ENCODE results near the gene ITGB7.
A peak's percentile ranks its signal among the peaks of the same experiment; 100 is the strongest.
"Not testable (repeated sequence)": the region's sequence is repeated elsewhere in the genome, so short reads cannot be mapped to it uniquely, and the experiment has no call there.

ITGB7 gene

GRCh38 chr12:53196486-53196885 is 10.6 kb downstream of the ITGB7 start:
- DNase-seq = peak; percentile 57

- peak; percentile 52 for DNase-seq
Measured at GRCh38 chr12:53195516-53196420, 11.3 kb downstream of the ITGB7 start.

DNA sequence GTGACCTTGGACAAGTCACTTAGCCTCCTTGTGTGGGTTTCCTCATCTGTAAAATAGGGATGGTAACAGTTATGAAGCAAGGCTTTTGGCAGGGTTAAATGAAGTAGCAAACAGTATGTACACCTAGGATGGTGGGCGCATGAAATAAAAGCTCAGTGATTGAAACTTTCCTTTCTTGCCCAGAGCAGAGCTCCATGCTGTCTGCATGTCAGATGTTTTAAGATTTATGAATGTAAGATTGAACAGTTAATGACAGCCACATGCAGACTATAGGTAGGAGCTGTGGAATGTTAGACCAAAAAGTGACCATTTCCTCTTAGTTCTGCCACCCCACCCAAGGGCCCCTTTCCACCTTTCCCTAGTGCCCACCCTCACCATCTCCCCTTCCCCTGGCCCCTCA is 12.1 kb downstream of the ITGB7 start:
- DNase-seq = no peak

- peak; percentile 54 for DNase-seq
Measured at GRCh38 chr12:53193985-53194716, 12.9 kb downstream of the ITGB7 start.

DNA sequence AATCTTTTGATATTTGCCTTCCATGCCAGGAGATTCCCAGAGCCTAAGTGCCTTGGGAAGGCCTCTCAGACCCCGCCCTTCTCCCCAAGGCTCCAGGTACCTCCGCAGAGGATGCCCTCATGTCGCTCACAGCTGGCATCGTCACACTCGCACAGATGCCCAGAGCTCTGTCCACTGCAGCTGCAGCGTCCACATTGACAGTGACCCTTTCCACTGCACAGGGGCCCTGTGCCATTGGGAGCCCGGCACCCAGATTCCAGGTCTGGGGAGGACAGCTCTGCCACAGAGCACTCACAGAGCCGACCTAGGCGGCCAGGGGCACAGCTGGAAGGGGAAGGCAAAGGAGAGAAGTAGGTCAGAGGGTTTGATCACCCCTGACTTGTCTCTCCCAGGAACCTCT is 14.0 kb downstream of the ITGB7 start:
- DNase-seq = peak; percentile 49

DNA sequence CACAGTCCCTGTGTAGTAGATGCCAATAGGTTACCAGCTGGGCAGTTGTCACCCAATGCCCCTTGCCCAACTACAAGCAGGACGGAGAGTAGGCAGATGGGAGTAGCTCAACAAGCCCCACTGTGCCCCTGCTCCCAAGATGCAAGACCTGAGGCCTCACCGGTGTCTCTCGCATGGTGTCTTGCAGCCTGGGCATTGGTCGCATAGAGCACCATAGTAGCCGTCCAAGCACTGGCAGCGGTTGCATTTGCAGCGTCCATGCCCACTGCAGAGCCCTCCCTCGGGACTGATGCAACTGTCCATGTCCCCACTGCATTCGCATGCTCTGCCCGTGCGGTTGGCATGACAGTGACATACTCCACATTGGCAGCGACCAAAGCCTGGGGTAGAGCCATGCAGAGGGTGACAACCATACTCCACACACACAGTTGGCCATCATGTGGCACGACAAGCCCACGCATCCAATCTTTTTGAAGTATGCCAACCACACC is 14.5 kb downstream of the ITGB7 start:
- DNase-seq = peak; percentile 62

GRCh38 chr12:53191885-53192530 is 15.0 kb downstream of the ITGB7 start:
- DNase-seq = peak; percentile 62

DNA sequence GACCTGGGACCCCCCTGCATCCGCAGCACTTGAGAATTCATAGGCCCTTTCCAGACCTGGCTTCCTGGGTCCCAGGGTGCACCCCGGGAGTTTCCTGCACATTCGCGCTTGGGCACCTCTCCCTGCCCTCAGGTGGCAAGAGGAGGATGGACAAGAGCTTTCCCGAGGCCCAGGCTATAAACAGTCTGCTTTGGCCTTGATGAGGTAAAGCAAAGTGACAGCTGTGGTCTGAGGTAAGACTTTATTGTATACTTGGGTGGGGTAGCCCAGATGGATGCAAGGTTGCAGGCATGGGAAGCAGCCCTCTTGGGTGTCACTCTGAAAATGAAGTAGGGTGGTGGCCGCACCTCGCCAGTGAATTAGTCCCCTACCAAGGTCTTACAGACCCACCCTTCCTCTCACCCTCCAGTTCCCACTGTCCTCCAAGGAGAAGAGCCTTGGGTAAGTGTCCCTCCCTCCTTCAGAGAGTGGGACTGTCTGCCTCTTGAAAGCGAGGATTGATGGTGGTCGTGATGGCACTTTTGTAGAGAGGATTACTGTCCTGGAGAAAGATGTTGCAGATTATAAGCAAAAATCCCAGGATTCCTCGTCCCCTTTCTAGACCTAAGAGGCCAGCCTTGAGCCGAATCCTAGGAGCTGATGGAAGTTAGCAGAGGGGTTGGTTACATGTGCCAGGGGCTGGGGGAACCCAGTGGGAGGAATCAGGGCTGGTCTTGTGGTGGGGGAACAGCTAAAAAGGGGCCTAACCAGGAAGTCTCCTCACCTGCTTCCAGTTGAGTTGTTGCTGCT is 15.8 kb downstream of the ITGB7 start:
- no peak for DNase-seq

DNA sequence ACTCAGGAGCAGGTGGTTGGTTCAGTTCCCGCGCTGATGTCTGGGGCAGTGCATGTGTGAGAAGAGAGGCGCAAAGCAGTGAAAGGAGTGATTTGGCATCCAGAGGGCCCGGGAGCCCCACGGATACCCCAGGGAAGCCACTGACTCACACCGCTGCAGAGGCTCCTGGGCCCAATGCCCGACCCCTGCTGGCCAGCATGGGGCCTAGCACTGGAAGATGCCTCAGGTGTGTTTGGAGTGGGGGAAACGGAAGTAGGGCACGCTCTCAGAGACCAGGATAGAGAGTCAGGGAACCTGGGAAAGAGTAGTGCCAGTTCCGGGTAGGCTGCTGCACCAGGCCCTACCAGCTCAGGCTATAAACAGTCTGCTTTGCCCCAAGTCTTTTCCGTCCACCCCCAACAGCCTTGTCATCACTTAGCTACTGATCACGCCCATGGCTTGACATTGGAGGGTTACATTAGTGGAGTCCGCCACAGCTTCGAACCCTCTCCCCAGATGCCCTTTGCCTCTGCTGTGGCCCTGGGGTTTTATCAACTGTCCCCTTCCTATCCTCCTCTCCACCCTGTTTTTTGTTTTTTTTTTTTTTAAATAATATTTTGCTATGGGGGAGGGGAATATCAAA is 16.8 kb downstream of the ITGB7 start:
- DNase-seq = peak; percentile 81

DNA sequence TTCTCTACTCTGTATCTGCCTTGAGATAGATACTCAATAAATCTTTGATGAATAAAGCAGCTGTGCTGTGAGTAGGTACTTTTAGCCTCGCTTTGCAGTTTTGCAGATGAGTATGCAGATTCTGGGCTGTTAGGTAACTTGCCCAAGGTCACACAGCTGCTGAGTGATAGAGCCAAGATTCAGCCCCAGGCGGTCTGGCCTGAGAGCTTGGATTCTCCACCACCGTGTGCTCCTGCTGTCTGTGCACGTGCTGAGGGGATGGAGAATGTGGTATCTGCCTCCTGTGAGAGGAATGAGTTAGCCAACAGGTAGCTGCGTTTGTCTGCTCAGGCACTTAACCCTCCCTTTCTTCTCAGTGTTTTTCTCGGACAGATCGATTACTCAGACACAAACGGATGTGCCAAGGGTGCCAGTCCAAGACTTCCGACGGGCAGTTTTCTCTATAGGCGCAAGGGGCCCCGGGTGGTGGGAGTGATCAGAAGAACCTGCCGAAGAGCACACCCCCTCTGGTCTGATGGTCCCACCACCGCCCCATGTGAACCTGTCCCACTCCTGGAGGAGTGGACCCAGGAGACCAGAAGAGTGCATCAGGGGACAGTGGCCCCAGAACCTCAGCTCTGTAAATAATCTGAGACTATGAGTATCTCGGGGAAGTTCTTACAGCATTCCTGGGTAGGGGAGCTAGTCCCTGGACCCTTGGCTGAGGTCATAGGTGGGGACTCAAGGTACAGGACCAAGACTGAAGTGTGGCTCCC is 19.7 kb downstream of the ITGB7 start:
- DNase-seq = no peak

DNA sequence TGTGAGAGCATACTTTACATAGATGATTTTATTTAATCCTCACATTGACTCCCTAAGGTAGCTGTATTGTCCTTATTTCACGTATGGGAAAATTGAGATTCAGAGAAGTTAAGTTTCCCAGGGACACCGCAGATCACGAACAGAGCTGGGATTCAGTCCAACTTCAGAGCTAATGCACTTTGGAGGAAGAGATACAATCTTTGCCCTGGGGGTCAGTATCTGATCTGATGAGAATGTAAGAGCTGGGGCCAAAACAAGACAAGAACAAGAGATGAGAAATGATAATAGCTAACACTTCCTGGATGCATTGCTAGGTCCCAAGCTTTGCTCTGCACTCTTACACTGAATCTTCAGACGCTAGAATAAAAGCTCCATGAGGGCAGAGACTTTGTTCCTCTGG is 20.3 kb downstream of the ITGB7 start:
- no peak for DNase-seq

DNA sequence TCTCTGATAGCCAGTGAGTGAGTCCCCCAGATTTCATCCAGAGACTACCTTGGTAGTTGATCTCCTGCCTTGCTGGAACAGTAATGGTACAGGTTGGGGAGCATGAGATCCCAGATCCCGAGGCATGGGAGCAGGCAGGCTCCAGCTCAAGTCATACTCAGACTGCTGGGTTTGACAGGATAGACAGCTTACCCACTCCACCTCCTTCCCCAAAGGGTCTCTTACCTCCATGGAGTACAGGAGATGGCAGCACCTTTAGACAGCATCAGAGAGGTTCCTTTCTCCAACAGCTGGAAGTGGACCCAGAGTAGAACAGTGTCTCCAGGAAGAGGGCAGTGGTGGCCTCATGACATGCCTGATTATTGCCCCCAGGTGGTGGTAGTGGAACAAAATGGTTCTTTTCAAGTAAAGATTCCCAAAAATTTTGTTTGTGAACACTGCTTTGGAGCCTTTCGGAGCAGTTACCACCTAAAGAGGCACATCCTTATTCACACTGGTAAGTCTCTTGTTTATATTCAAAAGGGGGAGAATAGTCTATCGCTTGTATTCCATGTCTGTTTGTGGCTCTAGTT is 21.4 kb downstream of the ITGB7 start:
- no peak for DNase-seq

DNA sequence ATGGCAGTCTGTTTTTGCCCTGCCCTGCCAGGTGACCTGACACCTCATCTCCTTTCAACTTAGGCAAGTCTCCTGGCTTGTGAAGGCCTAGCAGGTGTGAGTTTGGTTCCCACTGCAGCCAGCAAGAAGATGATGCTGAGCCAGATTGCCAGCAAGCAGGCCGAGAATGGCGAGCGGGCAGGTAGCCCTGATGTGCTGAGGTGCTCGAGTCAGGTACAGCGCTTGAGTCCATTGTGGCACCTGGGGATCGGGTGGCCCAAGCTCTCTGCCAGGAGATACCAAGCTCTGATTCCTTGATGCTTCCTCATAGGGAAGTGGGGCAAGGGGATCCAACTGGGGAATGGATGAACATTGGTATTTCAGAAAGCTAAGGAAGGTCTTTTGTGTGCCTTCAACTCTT is 22.2 kb downstream of the ITGB7 start:
- DNase-seq = no peak

GRCh38 chr12:53182903-53183302 is 24.1 kb downstream of the ITGB7 start:
- no peak for DNase-seq

DNA sequence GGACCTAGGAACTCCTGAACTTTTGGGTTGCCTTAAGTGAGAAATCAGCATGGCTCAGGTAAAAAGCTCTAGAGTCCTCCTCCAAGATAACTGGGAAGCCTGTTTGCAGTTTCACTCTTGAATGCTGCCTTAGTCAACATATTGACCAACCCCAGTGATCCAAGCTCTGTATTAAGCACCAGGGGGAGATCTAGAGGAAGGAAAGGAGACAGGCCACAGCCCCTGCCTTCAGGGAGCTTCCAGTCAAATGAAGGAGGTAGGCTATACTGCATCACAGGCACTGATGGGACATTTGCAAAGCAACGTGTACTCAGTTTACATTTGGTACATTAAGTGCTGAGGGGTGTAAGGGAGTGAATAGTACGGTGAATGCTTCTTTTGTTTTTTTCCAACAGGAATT is 25.1 kb downstream of the ITGB7 start:
- DNase-seq = peak; percentile 27

DNA sequence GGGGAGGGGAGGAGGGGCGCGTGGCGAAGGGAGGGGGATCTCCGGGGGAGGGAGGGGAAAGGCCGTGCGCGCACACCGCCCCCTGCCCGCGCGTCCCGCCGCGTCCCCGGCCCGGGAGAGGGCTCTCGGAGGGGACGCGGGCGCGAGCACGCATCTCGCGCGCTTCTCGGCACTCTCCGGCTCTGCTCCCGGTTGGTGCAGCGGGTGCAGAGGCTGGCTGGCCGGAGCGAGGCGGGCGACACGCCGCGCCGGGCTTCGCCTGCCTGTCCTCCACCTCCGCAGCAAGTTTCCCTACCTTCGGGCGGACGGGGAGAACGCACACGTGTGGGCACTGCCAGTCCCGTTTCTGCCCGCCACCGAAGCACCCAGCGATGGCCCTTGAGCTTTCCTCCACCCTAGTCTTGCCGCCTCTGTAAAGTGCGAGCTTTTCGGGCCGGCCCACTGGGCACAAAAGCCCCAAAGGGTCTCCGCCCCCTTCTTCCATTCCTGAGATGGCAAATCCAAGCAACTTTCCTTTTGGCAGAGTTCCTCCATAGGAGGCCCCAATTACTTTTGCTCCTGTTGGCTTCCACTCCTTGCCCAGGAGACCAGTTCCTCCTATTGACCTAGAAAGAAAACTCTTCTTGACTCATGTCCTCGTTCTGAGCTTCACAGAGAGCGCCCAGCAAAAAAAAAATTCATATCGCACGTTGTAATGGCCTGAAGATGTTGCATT is 26.0 kb downstream of the ITGB7 start:
- DNase-seq = peak; percentile 91

DNA sequence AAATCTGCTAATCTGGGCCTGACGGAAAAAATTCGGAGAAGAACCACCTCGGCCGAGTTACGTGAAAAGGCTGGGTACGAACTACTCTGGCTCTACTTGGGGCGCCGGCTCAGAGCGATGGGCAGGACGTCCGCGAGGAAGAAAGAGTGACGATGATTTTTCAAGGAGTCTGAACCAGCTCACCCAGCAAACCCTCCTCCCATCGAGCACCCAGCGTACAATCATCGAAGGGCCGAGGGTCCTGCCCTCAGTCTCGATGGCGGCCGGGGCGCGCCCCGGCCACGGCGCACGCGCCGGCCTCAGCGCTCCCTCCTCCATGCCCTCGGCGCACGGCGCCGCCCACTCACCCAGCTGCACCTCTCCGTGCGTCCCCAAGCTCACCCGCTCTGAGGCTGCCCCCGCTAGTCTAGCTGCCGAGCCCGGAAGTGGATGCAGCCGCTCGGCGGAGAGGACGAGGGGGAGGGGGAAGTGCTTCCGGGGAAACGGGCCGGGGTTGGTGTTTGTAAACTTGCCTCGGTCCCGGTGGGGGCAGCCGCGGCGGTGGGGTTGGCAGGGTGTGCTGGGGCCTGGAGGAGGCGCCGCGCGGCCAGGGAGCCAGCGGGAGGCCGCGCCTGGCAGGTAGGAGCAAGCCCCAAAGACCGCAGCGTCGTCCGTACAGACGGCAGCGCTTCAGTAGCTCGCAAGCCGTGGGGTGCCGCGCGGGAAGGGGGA is 26.7 kb downstream of the ITGB7 start, which contains the start of the genes CSAD and ZNF740:
Gene CSAD, minus strand, starts transcription at position 706 of the 711 bp plus-strand sequence. CDS start 7,455 bp downstream, outside the sequence.
Gene ZNF740, plus strand, starts transcription at position 503 of the 711 bp plus-strand sequence. CDS start 1,262 bp downstream, outside the sequence.
- DNase-seq = peak; percentile 99

- no peak for DNase-seq
Measured at GRCh38 chr12:53179687-53180219, 27.3 kb downstream of the ITGB7 start.

DNA sequence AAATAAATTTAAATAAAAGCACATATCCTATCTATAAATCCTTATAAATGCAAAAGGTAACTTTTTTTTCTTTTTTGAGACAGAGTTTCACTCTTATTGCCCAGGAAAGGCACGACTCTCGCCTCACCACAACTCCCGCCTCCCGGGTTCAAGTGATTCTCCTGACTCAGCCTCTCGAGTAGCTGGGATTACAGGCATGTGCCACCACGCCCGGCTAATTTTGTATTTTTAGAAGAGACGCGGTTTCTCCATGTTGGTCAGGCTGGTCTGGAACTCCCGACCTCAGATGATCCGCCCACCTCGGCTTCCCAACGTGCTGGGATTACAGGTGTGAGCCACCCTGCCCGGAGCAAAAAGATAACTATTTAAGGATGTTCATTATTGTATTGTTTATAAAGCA is 28.2 kb downstream of the ITGB7 start:
- not testable (repeated sequence) for DNase-seq
